GM19397 (cell line): ENCODE data around the gene HDC.

ENCODE experiments used
- ATAC-seq: cut with Tn5 transposase; IDR thresholded peaks from one replicate; pipeline ENCODE4 v1.9.1; 2021; ENCODE audit warnings: mild to moderate bottlenecking, moderate library complexity; ENCODE audit not compliant: unreplicated experiment

Gene HDC

DNA sequence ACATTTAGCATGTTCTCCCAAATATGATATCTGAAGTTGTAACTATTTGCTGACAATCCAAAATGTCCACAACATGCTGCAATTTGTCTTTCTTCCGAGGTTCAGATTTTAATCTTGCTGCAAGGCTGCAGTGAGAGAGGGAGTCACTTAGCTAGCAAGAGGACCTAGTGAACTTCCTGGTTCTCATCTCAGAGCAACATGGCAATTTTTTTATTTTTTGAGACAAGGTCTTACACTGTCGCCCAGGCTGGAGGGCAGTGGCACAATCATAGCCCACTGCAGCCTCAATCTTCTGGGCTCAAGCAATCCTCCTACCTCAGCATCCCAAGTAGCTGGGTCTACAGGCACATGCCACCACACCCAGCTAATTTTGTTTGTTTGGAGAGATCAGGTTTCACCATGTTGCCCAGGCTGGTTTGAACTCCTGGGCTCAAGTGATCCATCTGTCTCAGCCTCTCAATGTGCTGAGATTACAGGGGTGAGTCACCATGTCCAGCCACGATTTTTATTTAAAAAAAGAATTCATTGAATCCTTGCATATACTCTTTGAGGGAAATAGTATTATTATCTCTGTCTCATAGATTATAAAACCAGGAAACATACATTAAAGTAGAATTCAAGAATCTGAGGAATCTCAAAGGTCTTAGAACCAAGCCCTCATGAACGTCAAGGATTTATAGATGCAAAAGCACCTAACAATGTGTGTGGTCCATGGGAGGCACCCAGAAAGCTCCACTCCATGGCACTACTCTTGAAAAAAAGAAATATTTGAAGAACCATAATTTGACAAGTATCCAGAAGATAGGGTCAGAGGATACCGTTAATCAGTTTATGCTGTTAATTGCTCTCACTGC lies 9.1 kb downstream of the HDC start:
- no peak for ATAC-seq

DNA sequence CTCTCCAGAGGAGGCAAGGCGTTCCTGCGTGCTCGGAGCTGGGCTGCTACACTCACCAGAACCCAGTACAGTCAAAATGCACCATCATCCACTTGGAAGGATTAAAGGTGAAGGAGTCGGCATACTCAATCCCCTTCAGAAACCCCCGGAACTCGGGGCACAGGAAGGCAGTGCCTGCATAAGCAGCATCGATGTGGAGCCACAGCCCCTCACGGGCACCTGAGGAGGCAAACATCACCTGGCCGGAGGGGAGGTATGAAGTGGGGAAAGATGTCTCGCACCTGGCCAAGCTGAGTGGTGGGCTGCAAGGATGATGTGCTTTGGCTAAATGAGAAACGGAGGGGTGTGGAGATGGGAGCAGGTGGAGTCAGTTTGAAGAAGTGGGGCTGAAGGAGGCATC lies 13.0 kb downstream of the HDC start:
- no peak for ATAC-seq

DNA sequence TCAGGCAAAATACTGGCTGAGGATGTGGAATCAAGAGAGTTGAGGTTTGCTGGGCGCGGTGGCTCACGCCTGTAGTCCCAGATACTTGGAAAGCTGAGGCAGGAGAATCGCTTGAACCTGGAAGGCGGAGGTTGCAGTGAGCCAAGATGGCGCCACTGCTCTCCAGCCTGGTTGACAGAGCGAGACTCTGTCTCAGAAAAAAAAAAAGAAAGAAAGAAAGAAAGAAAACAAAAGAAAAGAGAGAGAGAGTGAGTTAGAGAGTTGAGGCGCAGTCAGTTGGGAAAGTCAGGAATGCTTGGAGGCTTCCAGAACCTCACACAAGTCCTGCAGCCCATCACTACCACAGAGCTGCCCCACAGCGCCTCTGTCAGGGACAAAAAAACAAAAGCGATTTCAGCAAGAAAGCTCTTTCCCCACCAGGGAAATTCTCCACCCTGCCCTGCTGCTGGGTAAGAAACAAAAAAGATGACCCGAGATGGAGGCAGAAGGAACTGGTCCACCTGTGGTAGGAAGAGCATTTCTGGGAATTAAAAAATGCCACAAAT lies 13.8 kb downstream of the HDC start:
- ATAC-seq, result no peak

DNA sequence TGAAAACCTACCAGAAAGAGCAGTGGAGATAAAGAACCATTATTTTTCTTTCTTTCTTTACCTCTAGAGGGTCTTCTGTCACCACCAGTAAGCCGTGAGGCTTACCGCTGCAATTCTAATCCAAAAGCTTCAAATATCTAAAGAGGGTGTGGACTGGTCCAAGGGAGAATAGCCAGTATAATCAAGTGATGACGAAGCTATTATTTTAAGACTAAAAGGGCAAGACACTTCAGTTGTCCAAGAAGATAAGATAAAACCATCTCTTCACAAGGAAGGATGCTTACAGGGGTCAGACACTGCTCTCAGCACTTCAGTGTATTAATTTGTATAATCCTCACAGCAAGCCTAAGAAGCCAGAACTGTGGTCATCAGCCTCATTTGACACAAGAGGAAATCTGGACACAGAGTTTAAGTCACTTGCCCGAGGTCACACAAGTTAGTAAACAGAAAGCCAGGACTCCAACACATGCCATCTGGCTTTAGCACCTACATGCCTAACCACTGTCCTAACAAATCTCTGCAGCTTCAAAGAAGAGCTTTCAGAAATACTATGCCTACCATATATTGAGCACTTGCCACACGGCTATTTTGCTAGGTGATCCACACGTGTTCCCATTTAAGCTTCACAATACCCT lies 14.6 kb downstream of the HDC start:
- ATAC-seq, result no peak

DNA sequence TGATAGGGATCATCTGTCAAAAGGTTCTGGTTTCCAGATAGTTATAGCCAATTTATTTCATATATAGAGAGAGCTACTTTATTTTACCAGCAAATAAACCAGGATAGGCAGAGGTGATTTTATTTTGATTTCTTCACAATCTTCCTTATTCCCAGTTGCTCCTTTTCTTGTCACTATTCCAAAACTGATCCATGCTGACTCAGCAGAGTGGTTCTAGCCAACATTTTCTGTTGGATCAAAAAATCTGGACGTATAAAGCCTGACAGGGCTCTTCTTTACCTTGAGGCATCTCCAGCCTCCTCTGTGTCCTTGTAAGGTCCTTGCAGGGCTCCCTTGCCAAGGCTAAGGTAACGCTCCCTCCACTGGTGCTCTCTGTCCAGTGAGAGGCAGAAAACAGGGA lies 15.8 kb downstream of the HDC start:
- ATAC-seq, result no peak

DNA sequence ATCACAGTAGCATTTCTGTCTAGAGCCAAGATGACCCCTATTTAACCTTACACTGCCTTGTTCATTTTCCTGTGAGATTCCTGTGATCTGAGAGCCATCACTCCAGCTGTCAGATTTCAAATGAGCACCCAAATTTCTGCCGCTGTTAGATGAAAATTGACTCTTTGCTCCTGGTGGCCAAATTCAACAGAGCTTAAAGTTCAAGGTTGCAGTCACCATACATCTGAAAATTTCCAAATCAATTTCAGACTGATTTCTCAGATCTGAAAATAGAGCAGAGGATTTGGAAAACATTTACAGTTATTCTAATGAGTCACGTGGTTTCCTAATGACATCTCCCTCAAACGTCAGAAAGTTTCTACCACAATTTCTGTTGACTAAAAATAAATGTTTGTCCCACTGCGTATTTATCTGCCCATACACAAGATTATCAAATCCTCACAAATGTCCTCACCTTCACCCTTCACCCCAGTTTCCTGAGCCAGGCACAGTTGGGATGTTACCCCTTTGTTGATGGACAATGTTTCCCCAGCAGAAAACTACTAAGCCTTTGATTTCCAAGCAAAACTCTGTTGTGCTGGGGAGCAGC lies 16.4 kb downstream of the HDC start:
- ATAC-seq, result no peak

DNA sequence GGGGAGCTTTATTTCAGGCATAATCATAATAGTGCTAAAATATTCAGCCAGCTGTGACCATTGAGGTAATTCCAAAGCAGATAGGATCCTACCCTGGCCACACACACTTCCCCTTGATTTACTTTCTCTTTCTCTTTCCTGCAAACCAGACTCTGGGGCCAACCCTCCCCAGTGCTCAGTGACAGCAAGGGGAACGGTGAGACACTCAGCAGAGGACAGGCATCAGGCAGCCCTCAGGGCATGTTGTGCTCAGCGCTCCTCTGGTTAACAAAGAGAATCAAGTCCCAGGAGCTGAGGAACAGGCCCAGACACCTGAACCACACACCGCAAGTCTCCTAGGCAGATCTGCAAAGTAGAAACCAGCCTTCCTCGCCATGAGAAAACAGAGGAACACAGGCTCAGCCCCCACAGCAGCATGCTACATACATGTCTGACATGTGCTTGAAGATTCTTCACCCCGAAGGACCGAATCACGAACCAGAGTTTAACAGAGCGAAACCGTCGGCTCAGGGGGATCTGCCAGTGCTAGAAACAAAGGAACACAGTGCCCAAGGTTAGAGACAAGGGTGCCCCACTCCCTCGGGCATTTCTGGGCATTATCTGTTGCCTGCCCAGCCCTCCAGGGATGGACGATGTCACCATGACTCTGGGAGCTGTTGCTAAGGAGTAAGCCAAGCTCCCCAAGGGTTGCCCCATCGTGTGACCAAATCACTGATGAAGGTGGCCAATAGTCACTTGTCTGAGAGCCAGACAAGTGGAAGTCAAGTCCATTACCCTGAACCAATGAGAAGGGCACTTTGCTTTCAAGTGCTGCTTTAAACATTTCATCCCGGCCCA lies 17.5 kb downstream of the HDC start:
- no peak for ATAC-seq

DNA sequence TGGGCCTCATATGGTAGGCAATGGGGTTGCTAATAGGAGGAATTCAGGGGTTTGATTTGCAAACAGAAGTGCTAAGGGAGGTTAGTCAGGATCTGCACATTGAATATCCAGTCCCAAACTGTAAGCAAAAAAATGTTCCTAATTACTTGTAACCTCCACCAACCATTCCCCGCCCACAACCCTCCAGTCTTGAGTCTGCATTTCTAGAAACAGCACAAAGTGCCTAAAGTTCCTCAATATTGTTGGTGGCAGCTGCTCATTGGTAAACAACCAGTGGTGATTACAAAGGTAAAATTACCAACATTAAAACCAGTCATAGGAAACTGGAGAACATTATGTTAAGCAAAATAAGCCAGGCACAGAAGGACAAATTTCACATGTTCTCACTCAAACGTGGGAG lies 18.9 kb downstream of the HDC start:
- ATAC-seq, result no peak

DNA sequence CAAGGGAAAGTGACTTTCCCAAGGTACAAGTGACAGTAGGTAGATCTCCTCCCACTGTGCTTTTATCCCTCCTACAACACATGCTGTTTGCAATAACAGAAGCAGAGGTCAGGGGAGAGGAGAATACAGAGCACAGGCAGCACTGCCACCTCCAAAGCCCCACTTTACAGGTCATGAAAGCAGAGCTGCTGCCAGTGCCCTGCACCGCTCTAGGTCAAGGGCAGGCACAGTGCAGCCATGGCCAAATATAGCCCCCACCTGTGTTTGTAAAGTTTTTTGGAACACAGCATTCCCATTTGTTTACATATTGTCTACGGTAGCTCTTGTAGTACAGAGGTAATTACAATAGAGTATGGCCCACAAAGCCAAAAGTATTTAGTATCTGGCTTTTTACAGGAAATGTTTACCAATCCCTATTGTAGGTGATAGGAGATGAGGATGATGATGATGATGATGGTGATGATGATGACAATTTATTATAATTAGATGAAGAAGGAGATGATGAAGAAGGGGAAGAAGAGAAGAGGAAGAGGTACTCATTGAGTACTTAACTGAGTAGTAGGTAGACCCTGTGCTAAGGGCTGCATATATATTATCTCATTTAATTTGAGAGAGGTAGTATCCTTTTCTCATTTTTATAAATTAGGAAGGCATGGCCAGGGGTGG lies 20.4 kb downstream of the HDC start:
- no peak for ATAC-seq

DNA sequence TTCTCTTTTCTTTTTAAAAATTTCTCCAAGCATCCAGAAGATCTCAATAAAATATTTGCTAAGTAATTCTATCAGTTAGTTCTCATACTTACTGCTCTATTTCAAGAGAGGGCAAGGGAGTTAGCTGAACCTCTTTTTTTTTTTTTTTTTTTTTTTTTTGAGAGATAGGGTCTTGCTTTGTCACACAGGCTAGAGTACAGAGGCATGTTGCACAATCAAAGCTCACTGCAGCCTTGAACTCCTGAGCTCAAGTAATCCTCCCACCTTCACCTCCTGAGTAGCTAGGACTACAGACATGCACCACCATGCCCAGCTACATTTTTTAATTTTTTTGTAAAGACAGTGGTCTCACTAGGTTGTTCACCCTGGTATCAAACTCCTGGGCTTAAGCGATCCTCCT lies 21.4 kb downstream of the HDC start:
- ATAC-seq, result no peak

DNA sequence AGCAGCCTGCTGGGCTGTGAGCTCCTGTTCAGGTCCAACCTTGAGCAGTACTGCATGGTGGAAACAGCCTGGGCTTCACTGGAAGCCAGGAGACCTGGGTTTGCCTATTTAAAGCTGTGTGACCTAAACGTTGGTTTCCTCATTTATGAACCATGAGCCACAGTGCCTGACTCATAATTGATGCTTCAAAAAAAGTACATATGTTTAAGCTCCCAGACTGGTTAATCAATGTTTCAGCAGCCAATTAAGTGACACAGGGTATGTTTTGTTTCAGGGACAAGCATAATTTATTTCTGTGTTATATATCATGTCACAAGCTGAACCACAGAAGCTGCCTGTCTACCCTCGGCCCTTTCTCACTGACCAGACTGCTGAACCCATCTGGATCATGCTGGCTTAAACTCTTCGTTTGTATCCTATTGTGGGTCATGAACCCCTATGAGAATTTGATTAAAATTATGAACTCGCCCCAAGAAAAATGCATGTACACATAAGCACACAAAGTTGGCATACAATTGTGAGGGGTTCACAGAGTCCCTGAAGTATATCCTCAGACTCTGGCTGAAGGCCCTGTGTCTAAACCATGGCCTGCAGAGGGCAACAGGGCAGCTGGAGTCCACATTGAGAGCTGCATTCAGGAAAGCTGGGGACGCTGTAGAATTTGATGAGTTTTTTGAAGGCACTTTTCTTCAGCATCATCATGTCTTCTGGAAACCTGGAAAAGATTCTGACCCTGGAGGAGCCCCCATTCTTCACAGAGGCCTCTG lies 23.7 kb downstream of the HDC start:
- ATAC-seq, result no peak

DNA sequence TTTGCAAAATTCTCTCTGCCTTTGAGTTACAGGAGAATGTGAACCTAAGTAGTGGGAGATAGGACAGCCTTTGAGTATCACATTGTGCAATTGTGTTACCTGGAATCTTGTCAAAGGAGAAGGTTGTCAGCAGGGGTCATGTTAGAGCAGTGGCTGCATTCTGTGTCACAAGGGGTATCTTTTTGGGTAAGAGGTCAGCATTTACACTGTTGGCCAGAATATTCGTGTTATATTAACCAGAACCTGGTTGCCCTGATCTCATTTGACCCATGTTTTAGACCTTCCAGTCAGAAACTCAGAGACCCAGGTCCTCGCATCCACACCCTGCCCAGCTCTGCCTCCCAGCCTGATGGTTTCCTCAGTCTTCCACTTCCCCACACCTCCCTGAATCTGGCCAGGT lies 27.3 kb downstream of the HDC start:
- ATAC-seq, result no peak

DNA sequence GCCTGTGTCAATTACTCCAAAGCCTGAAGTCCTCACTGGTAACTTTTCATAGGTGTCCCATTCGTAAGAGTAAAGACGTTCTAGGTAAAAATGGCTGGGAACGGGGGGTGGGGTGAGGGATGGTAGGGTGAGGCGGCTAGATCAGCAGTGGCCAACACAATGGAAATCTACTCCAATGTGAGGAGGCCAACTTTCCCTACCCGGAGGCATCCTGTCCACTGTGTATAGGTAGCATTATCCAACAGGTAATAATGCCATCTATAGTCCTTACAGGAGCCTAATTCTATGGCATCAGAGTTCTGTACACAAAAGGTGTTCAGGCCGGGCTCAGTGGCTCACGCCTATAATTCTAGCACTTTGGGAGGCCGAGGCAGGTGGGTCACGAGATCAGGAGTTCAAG lies 29.1 kb downstream of the HDC start:
- ATAC-seq, result no peak

DNA sequence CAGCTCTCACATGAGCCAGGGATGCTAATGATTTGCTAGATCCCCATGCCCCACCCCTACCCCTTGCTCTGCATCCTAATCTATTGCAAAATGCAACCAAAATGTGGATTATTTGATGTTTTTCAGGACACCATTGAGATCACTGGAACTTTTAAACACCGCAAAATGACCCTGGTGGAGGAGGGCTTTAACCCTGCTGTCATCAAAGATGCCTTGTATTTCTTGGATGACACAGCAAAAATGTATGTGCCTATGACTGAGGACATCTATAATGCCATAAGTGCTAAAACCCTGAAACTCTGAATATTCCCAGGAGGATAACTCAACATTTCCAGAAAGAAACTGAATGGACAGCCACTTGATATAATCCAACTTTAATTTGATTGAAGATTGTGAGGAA lies 29.7 kb downstream of the HDC start:
- ATAC-seq, result no peak

DNA sequence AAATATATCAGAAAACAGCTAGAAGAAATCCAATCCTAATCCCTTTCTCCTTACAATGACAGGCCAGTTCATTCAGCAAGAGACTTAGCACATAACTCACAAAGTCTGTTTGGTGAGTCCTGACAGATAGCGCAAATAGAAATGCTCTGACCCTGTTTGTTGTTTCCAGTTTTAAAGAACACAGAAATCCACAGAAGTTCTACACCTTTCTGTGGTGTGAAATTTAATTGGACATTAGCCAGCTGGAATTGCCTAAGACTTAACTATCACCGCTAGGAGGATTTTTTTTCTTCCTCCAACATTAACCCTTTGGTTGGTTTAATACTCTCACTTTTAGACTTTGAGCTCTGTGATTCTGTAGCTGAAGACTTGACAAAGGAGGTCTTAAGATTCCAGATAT lies 30.8 kb downstream of the HDC start:
- no peak for ATAC-seq

DNA sequence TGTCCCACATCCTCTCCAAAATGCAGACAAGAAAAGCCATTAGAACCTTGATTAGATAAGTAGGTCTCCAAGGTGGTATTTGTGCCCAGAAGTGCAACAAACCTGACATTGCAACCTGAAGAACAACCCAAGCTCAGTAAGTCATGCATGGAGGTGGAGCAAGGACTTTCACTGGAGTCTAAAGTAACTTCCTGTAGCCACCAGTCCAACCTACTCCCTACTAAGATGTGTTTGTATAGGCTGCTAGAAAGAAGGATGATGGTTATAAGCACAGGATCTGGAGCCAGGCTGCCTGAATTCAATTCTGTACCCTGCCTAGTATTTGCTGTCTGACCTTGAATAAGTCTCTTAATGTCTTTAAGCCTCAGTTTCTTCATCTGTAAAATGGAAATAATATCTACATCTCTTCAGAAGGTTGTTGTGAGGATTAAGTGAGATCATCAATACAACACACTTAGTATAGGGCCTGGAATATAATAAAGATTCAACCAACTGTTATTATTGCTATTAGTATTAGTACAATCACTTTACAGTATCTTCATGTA lies 32.3 kb downstream of the HDC start:
- no peak for ATAC-seq

DNA sequence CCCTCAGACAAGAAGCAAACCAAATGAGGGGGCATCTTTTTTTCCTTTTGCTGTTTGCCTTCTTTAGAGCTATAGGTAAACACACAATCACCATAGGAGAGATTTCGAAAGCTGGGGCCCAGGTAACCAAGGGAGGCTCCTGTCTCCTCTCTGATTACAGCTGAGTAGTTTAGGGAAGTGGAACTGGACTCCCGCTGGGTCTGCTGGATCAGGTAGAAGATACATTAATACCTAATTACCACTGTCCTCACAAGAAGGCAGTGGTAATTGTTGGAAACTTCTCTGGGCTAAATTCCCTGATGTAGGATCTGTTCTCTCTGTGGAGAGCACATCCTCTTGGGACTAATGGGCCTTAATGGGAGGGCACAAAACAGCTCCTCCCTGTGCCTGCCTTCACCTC lies 32.7 kb downstream of the HDC start:
- no peak for ATAC-seq

DNA sequence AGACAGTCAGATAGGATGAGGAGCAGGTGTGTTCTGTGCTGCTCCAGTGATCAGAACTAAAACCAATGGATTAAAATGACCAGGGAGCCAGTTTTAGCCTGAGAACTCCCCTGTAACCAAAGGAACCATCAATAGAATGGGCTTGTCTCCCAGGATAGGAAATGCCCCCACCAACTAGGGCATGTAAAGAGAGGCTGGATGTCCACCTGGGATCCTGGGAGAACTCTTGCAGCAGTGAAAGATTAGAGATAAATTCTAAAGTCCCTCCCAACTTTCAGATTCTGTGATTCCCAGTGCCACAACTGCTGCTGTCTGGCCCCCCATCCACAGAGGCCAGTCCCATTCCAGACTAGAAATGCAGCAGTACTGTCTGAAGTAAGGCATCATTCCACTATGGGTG lies 33.8 kb downstream of the HDC start:
- no peak for ATAC-seq

DNA sequence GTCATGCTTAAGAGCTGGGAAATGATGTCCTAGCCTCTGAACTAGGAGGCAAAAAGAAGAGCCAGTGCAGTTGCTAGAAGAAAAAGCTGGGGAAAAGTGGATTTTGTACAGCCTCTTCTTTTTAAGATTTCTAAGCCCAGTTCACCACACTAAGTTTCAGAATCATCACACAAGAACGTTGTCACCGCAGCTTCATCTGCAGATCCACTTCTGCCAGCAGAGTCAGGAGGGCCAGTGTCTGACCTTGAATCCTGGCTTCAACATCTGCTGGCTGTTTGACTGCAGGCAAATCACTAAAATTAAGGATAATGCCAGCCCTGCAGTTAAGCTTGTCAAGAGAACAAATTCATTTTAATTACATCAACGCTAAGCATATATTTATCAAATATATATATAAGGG lies 36.2 kb downstream of the HDC start:
- ATAC-seq, result no peak

DNA sequence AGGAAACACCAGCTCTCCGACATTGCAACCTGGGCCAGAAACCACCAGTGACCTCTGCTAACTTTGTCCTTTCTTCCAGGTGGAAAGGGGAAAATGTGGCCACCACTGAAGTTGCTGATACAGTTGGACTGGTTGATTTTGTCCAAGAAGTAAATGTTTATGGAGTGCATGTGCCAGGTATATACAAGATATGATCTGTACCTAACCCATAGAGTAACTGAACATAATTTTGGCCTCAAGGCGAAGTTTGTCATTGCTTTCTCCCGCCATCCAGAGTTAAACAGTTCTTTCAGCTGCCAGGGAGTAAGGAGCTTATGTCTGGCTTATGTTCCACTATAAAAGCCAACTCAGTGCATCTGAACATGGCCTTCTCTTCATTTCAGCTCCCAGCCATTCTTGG lies 36.7 kb downstream of the HDC start:
- no peak for ATAC-seq
